Islet precursor cell (in vitro differentiated cells): ENCODE data around the gene IL34.
"Not testable (repeated sequence)": the region's sequence is repeated elsewhere in the genome, so short reads cannot be mapped to it uniquely, and the experiment has no call there.

Experiments
- DNase-seq: peaks from one replicate; pipeline ENCODE4 v3.0.0-alpha.2; 2018

Gene IL34

DNA sequence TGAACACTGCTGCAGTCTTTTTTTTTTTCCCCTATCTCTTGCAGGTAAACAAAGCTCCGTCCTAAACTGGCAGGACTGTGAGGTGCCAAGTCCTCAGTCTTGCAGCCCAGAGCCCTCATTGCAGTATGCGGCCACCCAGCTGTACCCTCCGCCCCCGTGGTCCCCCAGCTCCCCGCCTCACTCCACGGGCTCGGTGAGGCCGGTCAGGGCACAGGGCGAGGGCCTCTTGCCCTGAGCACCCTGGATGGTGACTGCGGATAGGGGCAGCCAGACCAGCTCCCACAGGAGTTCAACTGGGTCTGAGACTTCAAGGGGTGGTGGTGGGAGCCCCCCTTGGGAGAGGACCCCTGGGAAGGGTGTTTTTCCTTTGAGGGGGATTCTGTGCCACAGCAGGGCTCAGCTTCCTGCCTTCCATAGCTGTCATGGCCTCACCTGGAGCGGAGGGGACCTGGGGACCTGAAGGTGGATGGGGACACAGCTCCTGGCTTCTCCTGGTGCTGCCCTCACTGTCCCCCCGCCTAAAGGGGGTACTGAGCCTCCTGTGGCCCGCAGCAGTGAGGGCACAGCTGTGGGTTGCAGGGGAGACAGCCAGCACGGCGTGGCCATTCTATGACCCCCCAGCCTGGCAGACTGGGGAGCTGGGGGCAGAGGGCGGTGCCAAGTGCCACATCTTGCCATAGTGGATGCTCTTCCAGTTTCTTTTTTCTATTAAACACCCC is 13.8 kb downstream of the IL34 start:
- no peak for DNase-seq

GRCh38 chr16:70660672-70661350 is 14.5 kb downstream of the IL34 start:
- DNase-seq: no peak

- peak; percentile 29 for DNase-seq
These were observed 15.2 kb downstream of the IL34 start for GRCh38 chr16:70661534-70661917.

DNA sequence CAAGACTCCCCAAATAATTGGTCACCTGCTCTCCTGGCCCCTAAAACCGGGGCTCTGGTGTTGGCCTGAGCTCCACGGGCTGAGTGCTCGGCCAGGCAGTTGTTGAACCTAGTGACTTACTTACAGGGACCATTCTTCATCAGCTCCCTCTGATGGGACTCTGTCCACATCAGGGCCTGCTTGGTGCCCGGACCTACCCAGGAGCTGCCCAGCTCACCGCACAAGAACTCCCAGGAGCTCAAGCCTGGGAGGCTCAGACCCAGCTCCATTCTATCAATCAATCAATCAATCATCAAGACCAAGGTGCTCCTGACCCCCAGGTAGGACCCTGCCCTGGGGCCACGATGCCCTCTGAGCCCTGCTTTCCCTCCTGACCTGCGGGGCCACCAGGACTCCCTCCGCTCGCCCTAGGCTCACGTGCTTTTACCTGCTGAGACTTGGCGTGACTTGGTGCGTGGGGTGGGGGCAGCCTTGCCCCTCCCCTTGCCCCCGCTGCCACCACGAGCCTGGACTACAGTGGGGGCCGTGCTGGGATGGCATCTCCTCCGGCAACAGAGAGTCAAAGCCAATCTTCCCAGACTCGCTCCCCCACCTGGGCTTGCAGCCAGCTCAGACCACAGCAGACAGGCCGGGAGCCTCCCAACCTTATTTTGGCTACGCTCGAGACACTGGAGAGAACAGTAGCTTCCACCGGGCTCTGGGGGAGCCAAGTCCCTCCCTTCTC is 15.7 kb downstream of the IL34 start:
- DNase-seq: no peak

- peak; percentile 54 for DNase-seq
These were observed 16.7 kb downstream of the IL34 start for GRCh38 chr16:70662991-70663523.

GRCh38 chr16:70663524-70664324 is 17.4 kb downstream of the IL34 start:
- DNase-seq: peak; percentile 46

GRCh38 chr16:70664325-70665112 is 18.2 kb downstream of the IL34 start:
- DNase-seq: peak; percentile 54

DNA sequence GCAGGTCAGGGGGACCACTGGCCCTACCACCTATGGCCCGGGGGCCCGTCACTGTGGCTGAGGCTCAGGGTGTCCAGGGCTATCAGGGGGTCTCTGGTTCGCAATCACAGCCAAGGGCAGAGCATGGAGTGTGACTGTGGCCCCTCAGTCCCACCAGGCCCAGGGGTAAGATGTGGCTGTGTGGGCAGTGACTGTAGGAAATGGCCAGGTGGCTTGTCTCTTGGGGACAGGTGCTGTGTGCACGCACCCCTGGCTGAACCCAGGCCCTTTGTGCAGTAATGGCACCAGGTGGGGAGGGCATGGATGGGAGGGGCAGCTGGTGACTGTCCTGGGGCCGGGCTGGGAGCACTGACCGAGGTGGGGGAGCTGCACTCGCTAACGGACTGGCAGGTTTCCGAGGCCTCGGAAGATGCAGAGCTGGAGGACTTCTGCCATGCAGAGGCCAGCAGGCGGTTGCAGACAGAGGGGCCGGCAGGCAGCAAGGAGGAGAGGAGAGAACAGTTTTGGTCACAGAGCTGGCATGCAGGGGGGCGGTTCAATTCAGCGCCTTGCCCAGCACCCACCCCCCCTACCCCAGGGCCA is 18.8 kb downstream of the IL34 start:
- peak; percentile 36 for DNase-seq

DNA sequence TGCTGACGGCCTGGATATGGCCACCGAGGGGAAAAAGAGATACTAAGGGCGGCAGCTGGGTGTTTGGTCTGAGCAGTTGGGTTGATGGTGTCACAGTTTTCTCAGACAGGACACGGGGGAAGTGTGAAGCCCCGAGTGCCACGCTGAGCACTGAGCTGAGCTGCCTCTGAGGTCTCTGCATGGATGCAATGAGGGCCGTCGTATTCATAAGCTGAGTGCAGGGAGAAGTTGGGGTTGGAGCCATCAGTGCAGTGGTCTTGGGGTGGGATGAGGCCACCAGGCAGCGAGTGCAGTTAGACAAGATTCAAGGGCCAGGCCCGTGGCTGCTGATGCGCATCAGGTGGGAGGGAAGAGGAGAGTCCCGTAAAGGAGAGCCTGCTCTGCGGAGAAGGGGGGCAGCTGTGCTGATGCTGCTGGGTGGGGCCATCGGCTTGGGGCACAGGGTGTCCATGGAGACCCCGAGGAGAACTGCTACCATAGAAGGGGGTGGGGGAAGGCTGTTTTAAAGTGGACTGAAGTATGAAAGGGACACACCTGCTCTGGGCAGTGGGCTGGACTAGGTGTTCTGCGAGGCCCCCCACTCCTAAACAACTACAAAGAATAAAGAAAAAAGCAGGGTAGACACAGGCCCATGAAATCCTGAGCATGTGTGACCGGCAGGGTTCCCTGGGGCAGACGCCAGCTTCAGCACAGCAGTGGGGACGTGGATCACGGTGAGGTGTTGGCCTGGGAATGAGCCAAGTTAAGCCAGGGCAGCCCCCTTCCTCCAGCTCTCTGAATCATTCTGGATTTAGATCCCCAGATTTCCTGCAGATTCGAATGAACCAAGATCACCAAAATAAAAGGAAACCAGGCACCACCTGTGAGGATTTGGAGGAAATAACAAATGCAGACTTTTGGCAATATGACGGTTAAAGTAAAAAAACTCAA is 19.7 kb downstream of the IL34 start:
- DNase-seq: no peak

GRCh38 chr16:70670175-70670574 is 23.8 kb downstream of the IL34 start:
- DNase-seq: no peak

DNA sequence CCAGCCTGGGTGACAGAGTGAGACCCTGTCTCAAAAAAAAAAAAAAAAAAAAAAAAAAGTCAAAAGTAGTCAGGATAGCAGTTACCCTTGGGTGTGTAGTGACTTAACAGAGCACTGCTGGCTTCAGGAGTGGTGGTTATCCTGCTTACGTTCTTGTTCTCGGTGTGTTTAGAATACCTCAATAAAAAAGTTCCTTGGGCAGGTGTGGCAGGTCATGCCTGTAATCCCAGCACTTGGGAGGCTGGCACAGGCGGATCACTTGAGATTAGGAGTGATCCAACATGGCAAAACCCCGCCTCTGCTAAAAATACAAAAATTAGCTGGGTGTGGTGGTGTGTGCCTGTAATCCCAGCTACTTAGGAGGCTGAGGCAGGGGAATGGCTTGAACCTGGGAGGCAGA is 24.6 kb downstream of the IL34 start:
- not testable (repeated sequence) for DNase-seq

DNA sequence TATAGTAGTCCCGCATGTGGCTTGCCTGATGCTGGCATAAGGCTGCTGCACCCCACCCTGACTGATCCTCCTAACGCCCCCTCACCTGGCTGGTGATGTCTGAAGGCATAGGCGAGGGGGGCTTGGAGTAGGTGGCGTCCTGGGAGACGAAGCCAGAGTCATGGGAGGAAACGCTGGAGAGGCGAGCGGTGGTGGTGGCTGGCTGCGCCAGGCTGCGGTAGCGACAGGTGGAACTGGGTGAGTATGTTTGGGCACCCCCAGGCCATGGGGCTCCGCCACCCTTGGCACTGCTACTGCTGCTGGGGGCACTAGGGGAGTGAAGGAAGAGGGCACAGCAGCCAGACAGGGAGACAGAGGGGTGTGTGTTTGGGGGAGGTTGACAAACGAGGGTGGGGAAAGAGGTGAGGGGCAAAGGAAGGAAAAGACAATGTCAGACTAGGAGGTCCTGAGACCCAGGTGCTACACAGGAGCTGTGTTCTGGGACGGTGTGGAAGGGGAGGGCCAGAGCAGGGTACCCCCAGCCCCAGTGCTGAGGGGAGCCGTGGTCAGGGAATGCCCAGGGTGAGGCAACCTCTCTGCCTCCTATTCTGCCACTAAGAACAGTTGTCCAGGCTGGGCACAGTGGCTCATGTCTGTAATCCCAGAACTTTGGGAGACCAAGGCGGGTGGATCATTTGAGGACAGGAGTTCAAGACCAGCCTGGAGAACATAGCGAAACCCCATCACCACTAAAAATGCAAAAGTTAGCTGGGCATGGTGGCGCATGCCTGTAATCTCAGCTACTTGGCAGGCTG is 28.1 kb downstream of the IL34 start:
- no peak for DNase-seq

- DNase-seq: no peak
These were observed 29.6 kb downstream of the IL34 start for GRCh38 chr16:70675851-70676513.

- no peak for DNase-seq
These were observed 30.5 kb downstream of the IL34 start for GRCh38 chr16:70676675-70677498.

DNA sequence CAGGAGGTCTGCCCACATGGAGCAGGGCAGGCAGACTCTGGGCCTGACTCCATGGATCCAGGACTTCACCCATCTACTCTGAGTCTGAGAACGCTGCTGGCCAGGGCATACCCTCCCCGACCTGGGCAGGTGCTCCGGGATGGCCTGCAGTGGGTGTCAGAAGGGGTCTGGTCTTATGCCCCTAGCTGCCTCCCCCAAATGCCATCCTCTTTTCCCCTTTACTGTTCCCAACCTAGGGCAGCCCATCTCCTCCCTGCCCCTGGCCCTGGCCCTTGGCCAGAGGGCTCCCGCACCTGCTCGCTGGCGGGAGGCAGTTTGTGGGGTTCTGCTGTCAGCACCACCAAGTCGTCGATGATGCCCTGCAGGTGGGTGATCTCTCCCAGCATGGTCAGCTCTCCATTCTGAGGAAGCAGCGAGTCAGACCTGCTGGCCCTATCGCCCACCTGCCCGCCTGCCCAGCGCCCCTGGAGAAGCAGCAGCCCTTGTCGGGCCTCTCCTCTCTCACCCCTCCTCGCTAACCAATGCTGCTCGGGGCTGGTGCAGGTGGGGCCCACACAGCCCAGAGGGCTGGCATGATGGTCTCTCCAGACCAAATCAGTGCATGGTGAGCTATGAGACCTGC is 31.3 kb downstream of the IL34 start:
- no peak for DNase-seq

GRCh38 chr16:70678121-70678897 is 31.9 kb downstream of the IL34 start:
- DNase-seq: no peak
